ENCODE data around the gene SPIB. TPM values are rescaled to one million over a fixed set of nuclear protein-coding genes. Genes with fewer than 3 reads are reported as not detected.

Gene SPIB
- total RNA-seq, 1 experiment from 2014 or later: 0.50 TPM

GRCh38 chr19:50464348-50464747, 45.6 kb downstream of the SPIB start:
- no peaks in the 10 kb centered on the region for H3K27me3 ChIP-seq (replicated peaks; ENCODE audit: control insufficient read depth, insufficient read depth, low read length)
- Mint-ChIP-seq H3K9me3 (ENCODE audit: unreplicated experiment) (no peaks in the 10 kb centered on the region), H3K4me1 (ENCODE audit: low read depth, unreplicated experiment) (peaks cover 7% of the 10 kb centered on the region), H3K27ac (ENCODE audit: unreplicated experiment) (peak overlapping the region; percentile 19), H3K4me3 (ENCODE audit: unreplicated experiment) (no peak overlapping the region), H3K36me3 (ENCODE audit: insufficient read depth, unreplicated experiment) (no peaks in the 10 kb centered on the region), H3K27me3 (ENCODE audit: insufficient read depth, unreplicated experiment) (no peaks in the 10 kb centered on the region)
- ChIA-PET CTCF (interaction anchor here (1.0 to 2.9 kb wide), 2 partner anchors 96 to 107 kb away, joined by 4 to 18 read pairs; no protein-coding TSS in a partner anchor), POLR2A (no interaction called here)
- no peak for DNase-seq
- H3K4me3 ChIP-seq (ENCODE audit: low read depth, low read length): no peak overlapping the region
- TF ChIP-seq CTCF (IDR thresholded peaks at IDR 0.05; ENCODE audit: insufficient read depth in 1 of 2, low read depth in 1 of 2, low read length in 1 of 2, severe bottlenecking in 1 of 2, unreplicated experiment in 1 of 2): no peak
- no TSS peak for BruUV-seq (replicated peaks)
- H3K4me1 ChIP-seq: peaks cover 28% of the 10 kb centered on the region
- intact Hi-C loops (cut with micrococcal nuclease; ENCODE audit: unreplicated experiment): no loop called here
- no peaks in the 10 kb centered on the region for H3K36me3 ChIP-seq (ENCODE audit: control insufficient read depth, insufficient read depth, low read length)
- H3K9me3 ChIP-seq: no peaks in the 10 kb centered on the region

- H3K27me3 Mint-ChIP-seq (ENCODE audit: insufficient read depth, unreplicated experiment): no peaks in the 10 kb centered on the region
- peak overlapping the region; percentile 19 for H3K27ac Mint-ChIP-seq (ENCODE audit: unreplicated experiment)
- H3K36me3 ChIP-seq (ENCODE audit: control insufficient read depth, insufficient read depth, low read length): no peaks in the 10 kb centered on the region
- no peak for TF ChIP-seq CTCF (IDR thresholded peaks at IDR 0.05; ENCODE audit: insufficient read depth in 1 of 2, low read depth in 1 of 2, low read length in 1 of 2, severe bottlenecking in 1 of 2, unreplicated experiment in 1 of 2)
- intact Hi-C loops (cut with micrococcal nuclease; ENCODE audit: unreplicated experiment): no loop called here
- no peak overlapping the region for H3K4me3 ChIP-seq (ENCODE audit: low read depth, low read length)
- ChIA-PET POLR2A (no interaction called here), CTCF (interaction anchor here (1.0 to 2.9 kb wide), 2 partner anchors 96 to 108 kb away, joined by 4 to 18 read pairs; no protein-coding TSS in a partner anchor)
- H3K9me3 Mint-ChIP-seq (ENCODE audit: unreplicated experiment): no peaks in the 10 kb centered on the region
- no peaks in the 10 kb centered on the region for H3K9me3 ChIP-seq
- H3K27me3 ChIP-seq (replicated peaks; ENCODE audit: control insufficient read depth, insufficient read depth, low read length): no peaks in the 10 kb centered on the region
- peaks cover 24% of the 10 kb centered on the region for H3K4me1 ChIP-seq
- no peaks in the 10 kb centered on the region for H3K36me3 Mint-ChIP-seq (ENCODE audit: insufficient read depth, unreplicated experiment)
- H3K4me1 Mint-ChIP-seq (ENCODE audit: low read depth, unreplicated experiment): peaks cover 7% of the 10 kb centered on the region
- BruUV-seq (replicated peaks): no TSS peak
- no peak for DNase-seq
- H3K4me3 Mint-ChIP-seq (ENCODE audit: unreplicated experiment): no peak overlapping the region
Measured at GRCh38 chr19:50465000-50465399, 46.3 kb downstream of the SPIB start.

DNA sequence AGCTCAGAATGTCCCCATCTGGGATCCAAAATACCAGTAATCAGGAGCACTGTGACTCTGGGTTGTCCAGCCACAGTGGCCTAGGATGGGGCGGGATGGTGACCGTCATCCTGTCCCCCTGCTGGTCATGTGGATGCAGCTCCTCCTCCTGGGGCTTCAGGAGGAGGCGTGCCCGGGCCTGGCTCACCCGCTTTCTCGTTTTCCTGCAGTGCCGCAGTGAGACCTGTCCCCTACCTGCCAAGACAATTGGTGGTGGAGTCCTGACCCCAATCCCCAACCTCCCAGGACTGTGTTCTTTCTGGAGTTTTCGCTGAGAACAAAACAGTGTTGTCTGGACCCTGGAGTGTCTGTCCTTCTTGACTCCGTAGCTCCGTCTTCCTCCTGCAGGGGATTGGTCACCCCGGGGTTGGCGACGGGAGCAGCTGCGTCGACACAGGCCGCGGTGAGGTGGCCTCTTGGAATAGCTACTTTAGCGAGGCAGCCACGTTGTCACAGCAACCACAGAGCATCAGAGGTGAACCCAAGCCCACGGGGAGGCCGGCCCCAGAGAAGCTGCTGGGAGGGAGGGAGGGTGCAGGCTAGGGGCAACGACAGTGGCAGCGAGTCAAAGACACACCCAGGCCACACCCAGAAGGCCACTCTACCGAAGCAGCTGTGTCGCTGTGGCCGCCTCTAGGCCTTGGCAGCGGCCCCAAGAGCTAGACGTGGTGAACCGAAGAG, 47.4 kb downstream of the SPIB start:
- Histone ChIP-seq H3K9me3 (no peaks in the 10 kb centered on the region), H3K36me3 (ENCODE audit: control insufficient read depth, insufficient read depth, low read length) (no peaks in the 10 kb centered on the region), H3K4me3 (ENCODE audit: low read depth, low read length) (no peak overlapping the region), H3K27me3 (replicated peaks; ENCODE audit: control insufficient read depth, insufficient read depth, low read length) (no peaks in the 10 kb centered on the region), H3K4me1 (peaks cover 12% of the 10 kb centered on the region)
- peak in 1 of 2 experiments; percentile 57 for DNase-seq
- BruUV-seq (replicated peaks): no TSS peak
- CTCF ChIA-PET: interaction anchor here (0.6 to 2.9 kb wide), 4 partner anchors 13 to 261 kb away, joined by 3 to 18 read pairs (median 4); no protein-coding TSS in a partner anchor
- TF ChIP-seq CTCF (IDR thresholded peaks at IDR 0.05; ENCODE audit: insufficient read depth in 1 of 2, low read depth in 1 of 2, low read length in 1 of 2, severe bottlenecking in 1 of 2, unreplicated experiment in 1 of 2): peak; percentile 42 to 54
- intact Hi-C loops (cut with micrococcal nuclease; ENCODE audit: unreplicated experiment): no loop called here
- Mint-ChIP-seq H3K27ac (ENCODE audit: unreplicated experiment) (no peak overlapping the region), H3K4me3 (ENCODE audit: unreplicated experiment) (no peak overlapping the region), H3K4me1 (ENCODE audit: low read depth, unreplicated experiment) (peaks cover 5% of the 10 kb centered on the region), H3K9me3 (ENCODE audit: unreplicated experiment) (no peaks in the 10 kb centered on the region), H3K27me3 (ENCODE audit: insufficient read depth, unreplicated experiment) (no peaks in the 10 kb centered on the region), H3K36me3 (ENCODE audit: insufficient read depth, unreplicated experiment) (no peaks in the 10 kb centered on the region)
- POLR2A ChIA-PET: no interaction called here
